Stimulated activated CD4-positive, alpha-beta T cell treated with anti-CD3 and anti-CD28 coated beads, Interleukin-1b, Interleukin-23, amount 100 ng/mL, for 24 hours (primary cell): Measurements from ENCODE around the gene TPO.
"Not testable (repeated sequence)": the region's sequence is repeated elsewhere in the genome, so short reads cannot be mapped to it uniquely, and the experiment has no call there.

Experiments
- DNase-seq, 4 experiments: peaks; one replicate each; pipeline ENCODE4 v3.0.0-alpha.2; 2020; ENCODE audit warnings: low read depth in 4 of 4, low spot score in 1 of 4

The TPO gene

GRCh38 chr2:1550658-1551316, 137.5 kb downstream of the TPO start:
- peak; percentile 36 to 55 (median 50) for DNase-seq

GRCh38 chr2:1551905-1552304, 138.6 kb downstream of the TPO start:
- DNase-seq, result no peak

- DNase-seq, result no peak
These were observed 139.3 kb downstream of the TPO start for GRCh38 chr2:1552611-1553010.

- DNase-seq, result no peak
These were observed 140.5 kb downstream of the TPO start for GRCh38 chr2:1553671-1554295.

DNA sequence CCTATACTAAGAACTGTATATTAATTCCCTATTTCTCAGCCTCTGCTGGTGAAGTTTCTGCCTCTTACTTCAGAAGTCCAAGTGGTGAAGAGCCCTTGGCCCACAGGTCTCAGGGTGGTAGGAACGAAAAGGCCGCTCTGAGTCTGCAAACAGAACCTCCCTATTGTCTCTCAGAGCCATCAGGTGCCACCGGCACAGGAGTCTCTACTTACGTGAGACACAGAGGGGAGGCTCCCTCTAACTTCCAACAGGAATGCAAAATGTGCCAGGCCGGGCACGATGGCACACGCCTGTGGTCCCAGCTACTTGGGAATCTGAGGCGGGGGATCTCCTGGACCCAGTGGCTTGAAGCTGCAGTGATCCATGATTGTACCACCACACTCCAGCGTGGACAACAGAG, 143.0 kb downstream of the TPO start:
- no peak for DNase-seq

DNA sequence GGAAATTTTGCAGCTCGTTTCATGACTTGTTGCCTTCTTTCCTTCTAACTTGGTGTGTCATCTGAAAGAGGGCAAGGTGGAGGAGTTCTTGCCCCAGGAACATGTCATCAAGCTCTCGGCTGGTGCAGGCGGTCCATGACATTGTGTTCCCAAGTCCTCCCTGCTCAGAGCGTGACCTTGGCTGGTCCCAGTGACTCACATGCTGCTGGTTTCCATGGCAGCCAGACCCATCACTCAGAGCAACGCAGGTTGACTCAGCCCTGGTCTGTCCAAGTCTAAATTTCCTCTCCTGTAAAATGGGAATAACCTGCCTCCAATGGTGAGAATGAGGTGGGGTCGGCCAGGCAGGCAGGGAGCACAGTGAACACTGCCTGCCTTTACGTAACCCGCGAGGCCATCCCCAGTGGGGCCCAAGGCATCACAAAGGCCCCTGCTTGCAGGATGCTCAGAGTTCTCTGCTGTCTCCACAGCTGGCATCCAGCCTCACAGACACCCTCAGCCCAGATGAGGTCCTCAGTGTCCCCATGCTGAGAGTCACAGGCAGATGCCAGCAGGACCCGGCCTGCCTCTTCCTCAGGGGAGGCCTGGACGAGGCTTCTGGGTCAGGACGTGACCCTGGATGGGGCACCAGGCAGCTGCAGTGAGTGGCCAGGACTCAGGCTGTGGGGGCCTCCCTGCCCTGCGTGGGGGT, 143.7 kb downstream of the TPO start:
- no peak for DNase-seq

GRCh38 chr2:1557467-1557820, 144.2 kb downstream of the TPO start:
- DNase-seq, result no peak

- DNase-seq, result no peak
These were observed 146.4 kb downstream of the TPO start for GRCh38 chr2:1559589-1560175.

DNA sequence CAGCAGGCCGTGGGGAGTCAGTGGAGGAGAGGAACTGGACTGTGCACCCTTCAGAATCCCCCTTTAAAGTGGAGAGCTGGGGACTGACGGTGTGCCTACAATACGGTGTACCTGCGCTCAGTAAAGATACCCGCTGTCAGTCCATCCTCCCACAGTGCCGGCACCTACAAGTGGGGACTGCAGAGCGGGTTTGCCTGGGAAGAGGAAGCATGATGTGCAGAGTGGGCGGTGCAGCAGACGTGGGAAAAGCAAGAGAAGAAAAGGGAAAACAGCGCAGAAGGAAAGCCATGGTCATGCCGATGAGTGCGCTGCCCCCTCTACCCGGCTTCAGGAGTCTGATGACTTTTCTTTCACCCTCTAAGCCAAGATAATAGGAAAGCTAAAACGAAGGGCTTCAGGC, 148.0 kb downstream of the TPO start:
- no peak for DNase-seq

DNA sequence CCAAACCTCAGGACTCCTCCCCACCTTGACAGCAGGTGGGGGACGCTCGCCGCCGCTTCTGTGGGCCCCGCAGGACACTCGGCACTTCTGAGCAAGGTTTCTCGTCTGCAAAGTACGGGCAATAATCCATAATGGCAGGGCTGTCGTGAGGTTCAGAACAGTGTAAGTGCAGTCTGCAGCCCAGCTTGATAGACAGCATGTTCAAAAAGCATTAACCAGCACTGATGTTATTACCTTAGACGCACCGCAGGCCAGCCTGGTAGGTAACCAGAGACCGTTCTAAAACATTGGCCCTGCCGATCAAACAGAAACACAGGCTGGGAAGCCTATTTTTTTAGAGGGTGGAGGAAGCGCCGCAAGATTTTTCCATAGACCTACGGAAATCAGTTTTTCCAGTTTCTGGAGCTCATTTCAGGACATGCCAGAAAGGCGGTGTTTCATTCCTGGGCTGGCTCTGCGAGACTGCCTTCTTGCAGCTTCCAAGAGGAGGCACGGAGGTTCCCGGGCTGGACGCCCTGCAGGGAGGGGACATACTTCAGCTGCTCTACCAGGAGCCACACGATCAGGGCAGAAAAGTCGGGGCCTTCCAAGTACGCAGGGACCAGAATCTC, 148.7 kb downstream of the TPO start:
- DNase-seq, result no peak

DNA sequence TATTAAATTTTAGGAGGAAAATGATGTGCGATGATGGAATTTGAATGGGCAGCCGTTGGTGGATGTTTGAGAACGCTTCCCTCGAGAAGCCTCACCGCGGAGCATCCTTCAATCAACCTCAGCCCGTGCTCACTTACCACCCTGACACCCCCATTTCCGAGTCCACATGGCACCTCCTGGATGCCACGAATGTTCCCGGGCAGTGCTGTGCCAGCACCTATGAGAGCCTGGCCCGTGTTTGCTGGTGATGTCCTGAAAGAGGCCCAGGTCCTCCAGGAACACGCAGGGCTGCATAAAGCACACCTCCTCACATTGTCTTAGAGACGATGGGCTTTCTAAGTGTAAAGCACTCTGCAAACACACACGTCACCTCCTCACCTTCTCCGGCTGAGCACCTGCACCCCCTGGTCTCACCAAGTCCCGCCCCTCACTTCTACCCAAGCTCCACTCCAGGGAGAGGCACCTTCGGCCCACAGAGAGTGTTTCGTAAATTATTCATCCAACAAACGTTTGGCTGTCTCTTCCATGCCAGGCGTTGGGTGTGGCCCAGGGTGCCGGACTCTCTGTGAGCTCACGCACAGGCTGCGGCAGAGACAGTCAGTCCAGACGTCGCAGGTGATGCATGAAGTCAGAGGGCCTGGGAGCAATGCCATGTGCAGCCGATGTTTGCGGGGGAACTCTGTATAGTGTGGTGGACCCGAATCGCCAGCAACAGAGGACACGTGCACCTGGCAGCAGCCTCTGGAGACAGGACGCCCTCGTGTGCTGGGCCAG, 150.0 kb downstream of the TPO start:
- no peak for DNase-seq

DNA sequence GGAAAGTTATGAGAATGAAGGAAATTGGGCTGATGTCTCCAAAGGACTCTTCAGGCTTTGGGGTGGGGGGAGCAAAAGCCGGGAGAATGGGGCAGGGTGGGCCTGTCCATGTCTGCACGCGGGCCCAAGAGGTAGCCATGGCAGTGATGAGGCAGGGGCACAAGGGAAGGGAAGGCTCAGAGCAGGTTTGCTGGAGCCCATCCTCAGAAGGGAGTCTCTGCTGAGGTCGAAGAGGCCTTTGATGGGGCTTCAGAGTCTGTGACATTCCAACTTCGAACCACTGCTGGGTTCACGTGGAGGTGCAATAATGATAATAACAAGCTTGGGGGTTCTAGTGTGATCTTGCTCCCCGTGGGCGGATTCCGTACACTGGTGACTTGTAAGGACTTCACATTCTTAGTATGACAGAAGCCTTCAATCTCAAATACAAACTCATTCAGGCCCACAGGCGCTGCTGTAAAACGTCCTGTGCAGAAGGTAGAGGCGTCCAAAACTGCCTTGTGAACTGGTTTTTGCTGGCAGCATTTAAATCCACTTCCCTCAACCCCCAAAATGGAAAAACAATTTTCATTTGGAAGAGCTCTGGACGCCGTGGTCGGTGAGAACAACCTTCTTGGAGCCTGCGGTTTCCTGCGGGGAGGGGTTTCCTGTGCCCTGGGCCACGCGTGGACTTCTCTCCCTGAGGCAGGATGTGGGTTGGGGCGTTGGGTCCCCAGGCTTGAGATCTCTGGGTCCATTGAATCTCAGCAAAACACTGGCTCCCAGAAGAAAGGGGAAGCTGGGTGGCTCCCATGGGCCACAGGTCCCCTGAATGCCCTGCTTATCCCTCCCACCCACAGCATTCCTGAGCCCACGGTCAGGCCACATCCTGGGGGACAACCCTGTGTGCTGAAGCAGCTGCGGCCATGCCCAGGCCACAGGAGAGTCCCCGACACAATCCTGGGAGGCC, 151.0 kb downstream of the TPO start:
- no peak for DNase-seq

- no peak for DNase-seq
These were observed 154.5 kb downstream of the TPO start for GRCh38 chr2:1567556-1568344.

GRCh38 chr2:1568345-1568668, 155.0 kb downstream of the TPO start:
- not testable (repeated sequence) for DNase-seq

DNA sequence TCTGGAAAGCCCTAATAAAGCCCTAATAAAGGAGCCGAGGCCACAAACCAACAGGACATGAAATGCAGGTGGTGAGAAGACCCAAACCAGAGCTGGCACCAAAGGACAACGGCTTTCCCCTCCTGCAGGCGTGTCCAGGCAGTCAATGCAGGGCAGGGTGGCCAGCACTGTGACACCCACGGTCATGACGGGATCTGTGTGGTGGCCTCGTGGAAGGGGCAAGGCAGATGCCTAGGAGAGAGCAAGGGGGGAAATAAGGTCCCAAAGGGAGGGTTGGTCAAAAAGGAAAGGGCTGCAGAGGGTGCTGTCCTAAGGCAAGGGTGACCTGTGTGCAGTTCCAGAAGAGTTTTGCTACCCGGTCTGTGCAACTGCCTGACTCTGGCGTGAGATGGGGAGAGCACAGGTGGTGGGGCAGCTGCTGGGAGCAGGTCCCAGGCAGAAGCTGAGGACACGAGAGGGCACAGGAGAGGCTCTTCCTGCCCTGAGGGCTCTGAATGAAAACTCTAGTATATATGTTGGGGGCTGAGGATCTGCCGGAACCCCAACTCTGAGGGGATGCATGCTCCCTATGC, 156.7 kb downstream of the TPO start:
- no peak for DNase-seq

- DNase-seq, result no peak
These were observed 158.5 kb downstream of the TPO start for GRCh38 chr2:1571477-1572417.

DNA sequence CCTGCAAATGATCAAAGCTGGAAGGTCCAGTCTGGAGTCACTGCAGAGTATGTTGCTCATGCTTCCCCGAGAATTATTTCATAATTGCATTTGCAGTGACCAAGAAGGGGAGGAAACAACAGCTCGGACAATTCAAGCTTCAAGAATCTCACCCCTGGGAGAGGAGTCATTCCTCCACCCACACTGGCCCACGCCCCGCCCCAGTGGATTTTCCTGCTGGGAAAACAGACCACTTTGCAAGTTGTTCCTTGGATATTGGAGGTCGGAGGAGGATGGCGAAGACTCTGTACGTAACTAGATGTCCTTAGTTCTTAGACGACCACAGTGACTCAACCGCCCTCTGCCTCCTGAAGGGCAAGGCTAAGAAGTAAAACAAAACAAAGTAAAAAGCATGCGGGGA, 159.4 kb downstream of the TPO start:
- DNase-seq, result no peak

DNA sequence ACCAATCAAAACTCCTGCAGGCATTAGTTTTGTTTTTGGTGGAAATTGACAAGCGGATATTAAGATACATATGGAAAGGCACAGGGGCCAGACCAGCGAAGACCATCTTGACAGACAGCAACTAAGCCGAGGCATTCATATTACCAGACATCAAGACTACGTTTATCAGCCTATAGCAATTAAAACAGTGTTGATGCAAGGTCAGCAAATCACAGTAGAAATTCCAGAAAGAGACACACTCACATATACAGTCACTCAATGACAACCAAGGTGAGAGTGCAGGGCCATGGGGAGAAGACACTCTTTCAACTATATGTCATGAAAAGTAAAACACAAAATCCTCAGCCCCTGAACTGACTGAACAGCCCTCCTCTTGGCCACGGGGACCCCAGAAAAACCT, 164.6 kb downstream of the TPO start:
- DNase-seq, result no peak
